Stomach smooth muscle (tissue), 2 donors: ENCODE results near the gene LDLRAD3.
A peak's percentile ranks its signal among the peaks of the same experiment; 100 is the strongest.
"Not testable (repeated sequence)": the region's sequence is repeated elsewhere in the genome, so short reads cannot be mapped to it uniquely, and the experiment has no call there.

ENCODE experiments used
- H3K27ac ChIP-seq: one replicate; pipeline ENCODE4 v1.7.0; 2013; ENCODE audit warnings: mild to moderate bottlenecking, low read length, inconsistent platforms
- H3K27me3 ChIP-seq, 2 donors: one replicate each; pipeline ENCODE4 v1.7.0; 2013; ENCODE audit warnings: low read length in 2 of 2; ENCODE audit not compliant: insufficient read depth in 2 of 2, control insufficient read depth in 1 of 2
- H3K36me3 ChIP-seq, 2 donors: one replicate each; pipeline ENCODE4 v1.7.0; 2013; ENCODE audit warnings: low read length in 2 of 2; ENCODE audit not compliant: control insufficient read depth in 2 of 2, insufficient read depth in 2 of 2
- H3K4me1 ChIP-seq: one replicate; pipeline ENCODE4 v1.7.0; 2013; ENCODE audit warnings: low read length; ENCODE audit not compliant: control insufficient read depth, insufficient read depth
- H3K4me3 ChIP-seq, 2 donors: one replicate each; pipeline ENCODE4 v1.7.0; 2013; ENCODE audit warnings: low read length in 2 of 2
- H3K9ac ChIP-seq, 2 donors: one replicate each; pipeline ENCODE4 v1.7.0; 2013; ENCODE audit warnings: low read length in 2 of 2, mild to moderate bottlenecking in 1 of 2
- H3K9me3 ChIP-seq, 2 donors: one replicate each; pipeline ENCODE4 v1.7.0; 2013; ENCODE audit warnings: low read length in 2 of 2; ENCODE audit not compliant: control insufficient read depth in 2 of 2
- donor health status: healthy.
- donor health status: Pancreatic carcinoma.

Gene LDLRAD3

GRCh38 chr11:35911616-35912165, 32.2 kb upstream of the LDLRAD3 start:
- H3K4me1 ChIP-seq = no peaks in the 10 kb centered on the region
- no peak overlapping the region for H3K27ac ChIP-seq
- no peak overlapping the region for H3K9ac ChIP-seq
- no peaks in the 10 kb centered on the region for H3K9me3 ChIP-seq
- H3K4me3 ChIP-seq = no peak overlapping the region
- no peaks in the 10 kb centered on the region for H3K27me3 ChIP-seq
- no peaks in the 10 kb centered on the region for H3K36me3 ChIP-seq

- H3K27me3 ChIP-seq, H3K4me1 ChIP-seq, H3K9ac ChIP-seq, H3K27ac ChIP-seq, H3K9me3 ChIP-seq, H3K4me3 ChIP-seq, H3K36me3 ChIP-seq: not testable (repeated sequence)
These were observed 31.4 kb upstream of the LDLRAD3 start for GRCh38 chr11:35912436-35912835.

- Histone ChIP-seq H3K27me3 (no peaks in the 10 kb centered on the region), H3K9me3 (no peaks in the 10 kb centered on the region), H3K9ac (no peak overlapping the region), H3K36me3 (no peaks in the 10 kb centered on the region), H3K4me1 (no peaks in the 10 kb centered on the region), H3K4me3 (no peak overlapping the region), H3K27ac (no peak overlapping the region)
These were observed 30.8 kb upstream of the LDLRAD3 start for GRCh38 chr11:35912883-35913624.

- Histone ChIP-seq H3K9ac (no peak overlapping the region), H3K4me3 (no peak overlapping the region), H3K27ac (no peak overlapping the region), H3K9me3 (no peaks in the 10 kb centered on the region), H3K27me3 (peaks cover 0 to 2% of the 10 kb centered on the region in 2 donors), H3K36me3 (no peaks in the 10 kb centered on the region), H3K4me1 (no peaks in the 10 kb centered on the region)
These were observed 29.0 kb upstream of the LDLRAD3 start for GRCh38 chr11:35914816-35915215.

- no peak overlapping the region for H3K9ac ChIP-seq
- H3K4me1 ChIP-seq = no peaks in the 10 kb centered on the region
- H3K9me3 ChIP-seq = no peaks in the 10 kb centered on the region
- H3K27ac ChIP-seq = no peak overlapping the region
- peaks cover 0 to 2% of the 10 kb centered on the region in 2 donors for H3K27me3 ChIP-seq
- no peak overlapping the region for H3K4me3 ChIP-seq
- H3K36me3 ChIP-seq = no peaks in the 10 kb centered on the region
These were observed 27.6 kb upstream of the LDLRAD3 start for GRCh38 chr11:35916270-35916669.

GRCh38 chr11:35917676-35918075, 26.2 kb upstream of the LDLRAD3 start:
- Histone ChIP-seq H3K4me1 (no peaks in the 10 kb centered on the region), H3K4me3 (no peak overlapping the region), H3K9ac (no peak overlapping the region), H3K27ac (no peak overlapping the region), H3K27me3 (peaks cover 0 to 2% of the 10 kb centered on the region in 2 donors), H3K9me3 (no peaks in the 10 kb centered on the region), H3K36me3 (no peaks in the 10 kb centered on the region)

- no peak overlapping the region for H3K9ac ChIP-seq
- no peak overlapping the region for H3K27ac ChIP-seq
- H3K27me3 ChIP-seq = peaks cover 0 to 2% of the 10 kb centered on the region in 2 donors
- H3K4me3 ChIP-seq = no peak overlapping the region
- H3K4me1 ChIP-seq = no peaks in the 10 kb centered on the region
- H3K36me3 ChIP-seq = no peaks in the 10 kb centered on the region
- no peaks in the 10 kb centered on the region for H3K9me3 ChIP-seq
These were observed 25.1 kb upstream of the LDLRAD3 start for GRCh38 chr11:35918716-35919115.

- Histone ChIP-seq H3K4me3 (no peak overlapping the region), H3K4me1 (no peaks in the 10 kb centered on the region), H3K27ac (no peak overlapping the region), H3K9me3 (no peaks in the 10 kb centered on the region), H3K36me3 (no peaks in the 10 kb centered on the region), H3K9ac (no peak overlapping the region), H3K27me3 (peaks cover 0 to 2% of the 10 kb centered on the region in 2 donors)
These were observed 24.6 kb upstream of the LDLRAD3 start for GRCh38 chr11:35919244-35919643.

GRCh38 chr11:35923452-35923851, 20.4 kb upstream of the LDLRAD3 start:
- Histone ChIP-seq H3K27ac (no peak overlapping the region), H3K9ac (no peak overlapping the region)

GRCh38 chr11:35924811-35925210, 19.1 kb upstream of the LDLRAD3 start:
- H3K9me3 ChIP-seq = no peaks in the 10 kb centered on the region
- H3K36me3 ChIP-seq = no peaks in the 10 kb centered on the region
- H3K4me3 ChIP-seq = no peak overlapping the region

More at GRCh38 chr11:35923452-35923851, 20.4 kb upstream of the LDLRAD3 start:
- Histone ChIP-seq H3K4me3 (no peak overlapping the region), H3K36me3 (no peaks in the 10 kb centered on the region), H3K27me3 (peaks cover 0 to 2% of the 10 kb centered on the region in 2 donors), H3K9me3 (no peaks in the 10 kb centered on the region), H3K4me1 (peaks cover 4% of the 10 kb centered on the region)

GRCh38 chr11:35927104-35927503, 16.8 kb upstream of the LDLRAD3 start:
- peak overlapping the region; percentile 46 to 58 for H3K4me3 ChIP-seq
- H3K9me3 ChIP-seq = no peaks in the 10 kb centered on the region
- peaks cover 4% of the 10 kb centered on the region for H3K4me1 ChIP-seq
- peak overlapping the region; percentile 3 to 42 for H3K9ac ChIP-seq
- H3K27me3 ChIP-seq = no peaks in the 10 kb centered on the region
- no peaks in the 10 kb centered on the region for H3K36me3 ChIP-seq
- no peak overlapping the region for H3K27ac ChIP-seq

More at GRCh38 chr11:35924811-35925210, 19.1 kb upstream of the LDLRAD3 start:
- no peak overlapping the region for H3K27ac ChIP-seq
- H3K27me3 ChIP-seq = no peaks in the 10 kb centered on the region
- H3K4me1 ChIP-seq = peaks cover 4% of the 10 kb centered on the region
- no peak overlapping the region for H3K9ac ChIP-seq
